Vagina (tissue), 2 donors: Measurements from ENCODE around the gene PCDHGA1. TPM values are rescaled to one million over a fixed set of nuclear protein-coding genes. Genes with fewer than 3 reads are reported as not detected.
"Not testable (repeated sequence)": the region's sequence is repeated elsewhere in the genome, so short reads cannot be mapped to it uniquely, and the experiment has no call there.

Source experiments
- DNase-seq, 2 donors: peaks; one replicate each; pipeline ENCODE4 v3.0.0-alpha.2; 2017; ENCODE audit errors: extremely low spot score in 2 of 2
- H3K27ac ChIP-seq: fragments of 200-600 bp; sonication (generic); one replicate; pipeline ENCODE4 v1.5.1; 2019
- H3K27me3 ChIP-seq: fragments of 200-600 bp; sonication (generic); one replicate; pipeline ENCODE4 v1.5.1; 2019
- H3K36me3 ChIP-seq, 2 donors: fragments of 200-600 bp; sonication (generic); one replicate each; pipeline ENCODE4 v1.5.1; 2017 to 2019
- H3K4me1 ChIP-seq: fragments of 200-600 bp; sonication (generic); one replicate; pipeline ENCODE4 v1.5.1; 2019
- H3K4me3 ChIP-seq, 2 donors: fragments of 200-600 bp; sonication (generic); 1 replicate in 1 of 2; 2 replicates in 1 of 2; pipeline ENCODE4 v1.5.1; 2016 to 2019
- H3K9me3 ChIP-seq: fragments of 200-600 bp; sonication (generic); one replicate; pipeline ENCODE4 v1.5.1; 2019
- POLR2A ChIP-seq, 2 donors: fragments of 450-650 bp; IDR thresholded peaks; one replicate each; pipeline ENCODE4 v1.6.1; 2017; ENCODE audit warnings: antibody characterized with exemption in 2 of 2, mild to moderate bottlenecking in 2 of 2, moderate library complexity in 2 of 2
- POLR2AphosphoS5 ChIP-seq, 2 donors: sonication (generic); formaldehyde crosslinking; IDR thresholded peaks; one replicate each; pipeline ENCODE4 v1.9.0; 2017; ENCODE audit warnings: antibody characterized with exemption in 2 of 2, mild to moderate bottlenecking in 2 of 2, low read depth in 1 of 2; ENCODE audit not compliant: insufficient read depth in 1 of 2
- intact Hi-C: fragments of 100-400 bp; cut with DNase I; formaldehyde crosslinking; loops from one replicate; pipeline ENCODE4 v1.15.1; 2023
- total RNA-seq: library from RNA; depleted of rRNA; stranded (reverse); fragments of >200 nt; gene quantifications from one replicate; pipeline ENCODE4 v1.2.3, GENCODE V29; 2016
- TF ChIP-seq, protein P1 (sequence below), 3 experiments: fragments of 450-650 bp in 2 of 3; fragments of 200-600 bp in 1 of 3; sonication (generic) in 1 of 3; IDR thresholded peaks; one replicate each; pipeline ENCODE4 v1.5.1; 2017 to 2019; ENCODE audit warnings: antibody characterized with exemption in 3 of 3, mild to moderate bottlenecking in 2 of 3, moderate library complexity in 2 of 3

Gene PCDHGA1
- total RNA-seq, 1 donor from 2014 or later: not detected

DNA sequence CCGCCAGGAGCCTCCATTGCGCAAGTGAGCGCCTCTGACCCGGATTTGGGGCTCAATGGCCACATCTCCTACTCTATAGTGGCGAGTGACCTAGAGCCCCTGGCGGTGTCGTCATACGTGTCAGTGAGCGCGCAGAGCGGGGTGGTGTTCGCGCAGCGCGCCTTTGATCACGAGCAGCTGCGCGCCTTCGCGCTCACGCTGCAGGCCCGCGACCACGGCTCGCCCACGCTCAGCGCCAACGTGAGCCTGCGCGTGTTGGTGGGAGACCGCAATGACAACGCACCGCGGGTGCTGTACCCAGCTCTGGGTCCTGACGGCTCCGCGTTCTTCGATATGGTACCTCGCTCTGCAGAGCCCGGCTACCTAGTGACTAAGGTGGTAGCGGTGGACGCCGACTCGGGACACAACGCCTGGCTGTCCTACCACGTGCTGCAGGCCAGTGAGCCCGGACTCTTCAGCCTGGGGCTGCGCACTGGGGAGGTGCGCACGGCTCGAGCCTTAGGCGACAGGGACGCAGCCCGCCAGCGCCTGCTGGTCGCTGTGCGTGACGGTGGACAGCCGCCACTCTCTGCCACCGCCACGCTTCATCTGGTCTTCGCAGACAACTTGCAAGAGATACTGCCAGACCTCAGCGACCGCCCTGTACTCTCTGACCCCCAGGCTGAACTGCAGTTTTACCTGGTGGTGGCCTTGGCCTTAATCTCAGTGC, 79.4 kb downstream of the PCDHGA1 start:
- DNase-seq: no peak
- Histone ChIP-seq H3K27me3 (no peaks in the 10 kb centered on the region), H3K4me1 (no peaks in the 10 kb centered on the region), H3K9me3 (peaks cover 87% of the 10 kb centered on the region), H3K4me3 (no peak overlapping the region), H3K36me3 (peaks cover 0 to 6% of the 10 kb centered on the region in 2 donors), H3K27ac (no peak overlapping the region)
- intact Hi-C loops: loop anchor here (10.0 kb wide), 2 partner anchors 115 to 155 kb away; no protein-coding TSS in a partner anchor
- TF ChIP-seq POLR2A (IDR thresholded peaks at IDR 0.05): no peak
- no peak for TF ChIP-seq POLR2AphosphoS5 (IDR thresholded peaks at IDR 0.05; ENCODE audit: insufficient read depth in 1 of 2, low read depth in 1 of 2)
- TF ChIP-seq, protein P1, sequence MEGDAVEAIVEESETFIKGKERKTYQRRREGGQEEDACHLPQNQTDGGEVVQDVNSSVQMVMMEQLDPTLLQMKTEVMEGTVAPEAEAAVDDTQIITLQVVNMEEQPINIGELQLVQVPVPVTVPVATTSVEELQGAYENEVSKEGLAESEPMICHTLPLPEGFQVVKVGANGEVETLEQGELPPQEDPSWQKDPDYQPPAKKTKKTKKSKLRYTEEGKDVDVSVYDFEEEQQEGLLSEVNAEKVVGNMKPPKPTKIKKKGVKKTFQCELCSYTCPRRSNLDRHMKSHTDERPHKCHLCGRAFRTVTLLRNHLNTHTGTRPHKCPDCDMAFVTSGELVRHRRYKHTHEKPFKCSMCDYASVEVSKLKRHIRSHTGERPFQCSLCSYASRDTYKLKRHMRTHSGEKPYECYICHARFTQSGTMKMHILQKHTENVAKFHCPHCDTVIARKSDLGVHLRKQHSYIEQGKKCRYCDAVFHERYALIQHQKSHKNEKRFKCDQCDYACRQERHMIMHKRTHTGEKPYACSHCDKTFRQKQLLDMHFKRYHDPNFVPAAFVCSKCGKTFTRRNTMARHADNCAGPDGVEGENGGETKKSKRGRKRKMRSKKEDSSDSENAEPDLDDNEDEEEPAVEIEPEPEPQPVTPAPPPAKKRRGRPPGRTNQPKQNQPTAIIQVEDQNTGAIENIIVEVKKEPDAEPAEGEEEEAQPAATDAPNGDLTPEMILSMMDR (IDR thresholded peaks at IDR 0.05): no peak

GRCh38 chr5:141411575-141411974, 81.3 kb downstream of the PCDHGA1 start:
- Histone ChIP-seq H3K4me1 (no peaks in the 10 kb centered on the region), H3K36me3 (peaks cover 0 to 6% of the 10 kb centered on the region in 2 donors), H3K27me3 (no peaks in the 10 kb centered on the region), H3K27ac (no peak overlapping the region), H3K4me3 (no peak overlapping the region), H3K9me3 (peaks cover 81% of the 10 kb centered on the region)
- TF ChIP-seq POLR2A (IDR thresholded peaks at IDR 0.05) (no peak), POLR2AphosphoS5 (IDR thresholded peaks at IDR 0.05; ENCODE audit: insufficient read depth in 1 of 2, low read depth in 1 of 2) (no peak)
- TF ChIP-seq, protein P1 (IDR thresholded peaks at IDR 0.05): no peak
- no peak for DNase-seq
- intact Hi-C loops: loop anchor here (10.0 kb wide), 2 partner anchors 113 to 153 kb away; no protein-coding TSS in a partner anchor

DNA sequence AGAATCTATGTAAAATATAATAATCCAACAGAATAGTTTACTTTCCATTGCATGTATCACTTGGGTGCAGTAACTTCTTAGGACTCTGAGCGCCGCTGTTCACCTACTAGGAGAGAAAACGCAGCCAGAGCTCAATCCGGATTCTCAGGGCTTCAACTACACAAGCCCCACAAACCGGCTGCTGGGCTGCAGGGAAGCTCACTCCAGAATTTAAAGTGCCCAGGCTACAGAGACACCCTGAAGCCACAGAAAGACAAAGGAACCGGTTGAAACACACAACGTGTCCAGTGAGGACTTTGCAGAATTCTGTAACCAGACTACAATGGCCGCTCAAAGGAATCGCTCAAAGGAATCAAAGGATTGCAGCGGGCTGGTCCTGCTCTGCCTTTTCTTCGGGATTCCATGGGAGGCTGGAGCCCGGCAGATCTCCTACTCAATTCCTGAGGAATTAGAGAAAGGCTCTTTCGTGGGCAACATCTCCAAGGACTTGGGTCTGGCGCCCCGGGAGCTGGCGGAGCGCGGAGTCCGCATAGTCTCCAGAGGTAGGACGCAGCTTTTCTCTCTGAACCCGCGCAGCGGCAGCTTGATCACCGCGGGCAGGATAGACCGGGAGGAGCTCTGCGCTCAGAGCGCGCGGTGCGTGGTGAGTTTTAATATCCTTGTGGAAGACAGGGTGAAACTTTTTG, 82.7 kb downstream of the PCDHGA1 start, which contains the start of gene PCDHGA10:
TSS of gene PCDHGA10 (plus strand) at position 134 of the 686 bp plus-strand sequence. CDS start at position 323, 189 bp downstream.
- intact Hi-C loops: loop anchor here (10.0 kb wide), 2 partner anchors 112 to 152 kb away; no protein-coding TSS in a partner anchor
- TF ChIP-seq, protein P1 (IDR thresholded peaks at IDR 0.05): peak in 1 of 3 experiments; percentile 19
- TF ChIP-seq POLR2AphosphoS5 (IDR thresholded peaks at IDR 0.05; ENCODE audit: insufficient read depth in 1 of 2, low read depth in 1 of 2): no peak
- peaks cover 76% of the 10 kb centered on the region for H3K9me3 ChIP-seq

DNA sequence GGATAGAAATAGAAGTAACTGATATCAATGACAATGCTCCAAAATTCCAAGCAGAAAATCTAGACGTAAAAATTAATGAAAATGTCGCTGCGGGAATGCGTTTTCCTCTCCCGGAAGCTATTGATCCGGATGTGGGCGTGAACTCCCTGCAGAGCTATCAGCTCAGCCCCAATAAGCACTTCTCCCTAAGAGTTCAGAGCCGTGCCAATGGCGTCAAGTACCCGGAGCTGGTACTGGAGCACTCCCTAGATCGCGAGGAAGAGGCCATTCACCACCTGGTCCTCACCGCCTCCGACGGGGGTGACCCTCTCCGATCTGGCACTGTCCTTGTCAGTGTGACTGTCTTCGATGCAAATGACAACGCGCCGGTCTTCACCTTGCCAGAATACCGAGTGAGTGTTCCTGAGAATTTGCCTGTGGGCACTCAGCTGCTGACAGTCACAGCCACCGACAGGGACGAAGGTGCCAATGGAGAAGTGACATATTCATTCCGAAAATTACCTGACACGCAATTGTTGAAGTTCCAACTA, 83.3 kb downstream of the PCDHGA1 start:
- Histone ChIP-seq H3K9me3 (peaks cover 78% of the 10 kb centered on the region), H3K4me1 (no peaks in the 10 kb centered on the region), H3K4me3 (peak overlapping the region; percentile 10 to 26), H3K27ac (no peak overlapping the region), H3K36me3 (peaks cover 0 to 6% of the 10 kb centered on the region in 2 donors), H3K27me3 (no peaks in the 10 kb centered on the region)
- TF ChIP-seq, protein P1 (IDR thresholded peaks at IDR 0.05): no peak
- TF ChIP-seq POLR2AphosphoS5 (IDR thresholded peaks at IDR 0.05; ENCODE audit: insufficient read depth in 1 of 2, low read depth in 1 of 2): no peak
- TF ChIP-seq POLR2A (IDR thresholded peaks at IDR 0.05): no peak
- intact Hi-C loops: loop anchor here (10.0 kb wide), 2 partner anchors 111 to 151 kb away; no protein-coding TSS in a partner anchor
- DNase-seq: no peak

More for the DNA sequence above, 82.7 kb downstream of the PCDHGA1 start, which contains the start of gene PCDHGA10:
- no peak for DNase-seq
- H3K27ac ChIP-seq: no peak within 1 kb of the TSS
- peaks cover 0 to 6% of the 10 kb centered on the region in 2 donors for H3K36me3 ChIP-seq
- H3K4me1 ChIP-seq: no peaks in the 10 kb centered on the region
- peak within 1 kb of the TSS; percentile 10 to 26 for H3K4me3 ChIP-seq
- H3K27me3 ChIP-seq: no peaks in the 10 kb centered on the region

- H3K27ac ChIP-seq, H3K27me3 ChIP-seq, H3K36me3 ChIP-seq, H3K4me3 ChIP-seq, H3K4me1 ChIP-seq, DNase-seq: not testable (repeated sequence)
- intact Hi-C loops: loop anchor here (10.0 kb wide), 2 partner anchors 110 to 150 kb away; no protein-coding TSS in a partner anchor
- peaks cover 78% of the 10 kb centered on the region for H3K9me3 ChIP-seq
Observed at GRCh38 chr5:141414548-141415274, 84.4 kb downstream of the PCDHGA1 start.

DNA sequence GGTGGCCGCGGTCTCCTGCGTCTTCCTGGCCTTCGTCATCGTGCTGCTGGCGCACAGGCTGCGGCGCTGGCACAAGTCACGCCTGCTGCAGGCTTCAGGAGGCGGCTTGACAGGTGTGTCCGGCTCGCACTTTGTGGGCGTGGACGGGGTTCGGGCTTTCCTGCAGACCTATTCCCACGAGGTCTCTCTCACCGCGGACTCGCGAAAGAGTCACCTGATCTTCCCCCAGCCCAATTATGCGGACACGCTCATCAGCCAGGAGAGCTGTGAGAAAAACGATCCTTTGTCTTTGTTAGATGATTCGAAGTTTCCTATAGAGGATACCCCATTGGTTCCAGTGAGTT, 84.9 kb downstream of the PCDHGA1 start:
- not testable (repeated sequence) for H3K36me3 ChIP-seq, H3K4me3 ChIP-seq, H3K27ac ChIP-seq, H3K4me1 ChIP-seq, H3K27me3 ChIP-seq, DNase-seq
- intact Hi-C loops: loop anchor here (10.0 kb wide), 2 partner anchors 110 to 150 kb away; no protein-coding TSS in a partner anchor
- H3K9me3 ChIP-seq: peaks cover 78% of the 10 kb centered on the region
